Measurements from ENCODE around the gene PER1.
"Not testable (repeated sequence)": the region's sequence is repeated elsewhere in the genome, so short reads cannot be mapped to it uniquely, and the experiment has no call there.

PER1 gene

GRCh38 chr17:8175795-8176196, 23.6 kb upstream of the PER1 start:
- Mint-ChIP-seq H3K4me3 (peak overlapping the region; percentile 95 to 96), H3K27me3 (no peaks in the 10 kb centered on the region), H3K27ac (peak overlapping the region; percentile 95 to 96), H3K9me3 (no peaks in the 10 kb centered on the region), H3K4me1 (peaks cover 56% of the 10 kb centered on the region)
- DNase-seq, result no peak
- ATAC-seq, result peak; percentile 10

DNA sequence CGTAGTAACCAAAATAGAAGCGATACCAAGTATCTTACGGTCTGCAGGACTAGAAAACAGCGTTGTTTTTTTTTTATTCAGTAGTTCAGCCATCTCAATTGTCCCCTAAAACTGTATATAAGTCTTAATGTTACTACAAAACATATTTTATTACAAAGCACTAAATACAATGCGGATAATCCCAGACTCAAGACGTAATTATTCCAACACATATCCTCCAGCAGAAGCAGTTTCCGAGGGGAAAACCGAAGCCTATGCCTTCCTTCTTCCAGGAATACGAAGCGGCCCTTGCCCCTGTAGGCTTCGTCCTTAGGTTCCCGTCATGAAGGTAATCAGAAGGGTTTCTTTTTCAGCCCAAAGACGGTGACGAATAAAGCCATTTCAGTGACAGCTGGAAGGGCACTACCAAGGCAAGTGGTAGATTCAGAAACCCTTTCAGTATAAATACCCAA, 21.7 kb upstream of the PER1 start:
- H3K9me3 Mint-ChIP-seq, result no peaks in the 10 kb centered on the region
- peak overlapping the region; percentile 91 to 95 for H3K4me3 Mint-ChIP-seq
- ATAC-seq (no peak), DNase-seq (no peak)
- H3K27me3 Mint-ChIP-seq, result no peaks in the 10 kb centered on the region
- H3K27ac Mint-ChIP-seq, result peak overlapping the region; percentile 100
- H3K4me1 Mint-ChIP-seq, result peaks cover 56% of the 10 kb centered on the region

DNA sequence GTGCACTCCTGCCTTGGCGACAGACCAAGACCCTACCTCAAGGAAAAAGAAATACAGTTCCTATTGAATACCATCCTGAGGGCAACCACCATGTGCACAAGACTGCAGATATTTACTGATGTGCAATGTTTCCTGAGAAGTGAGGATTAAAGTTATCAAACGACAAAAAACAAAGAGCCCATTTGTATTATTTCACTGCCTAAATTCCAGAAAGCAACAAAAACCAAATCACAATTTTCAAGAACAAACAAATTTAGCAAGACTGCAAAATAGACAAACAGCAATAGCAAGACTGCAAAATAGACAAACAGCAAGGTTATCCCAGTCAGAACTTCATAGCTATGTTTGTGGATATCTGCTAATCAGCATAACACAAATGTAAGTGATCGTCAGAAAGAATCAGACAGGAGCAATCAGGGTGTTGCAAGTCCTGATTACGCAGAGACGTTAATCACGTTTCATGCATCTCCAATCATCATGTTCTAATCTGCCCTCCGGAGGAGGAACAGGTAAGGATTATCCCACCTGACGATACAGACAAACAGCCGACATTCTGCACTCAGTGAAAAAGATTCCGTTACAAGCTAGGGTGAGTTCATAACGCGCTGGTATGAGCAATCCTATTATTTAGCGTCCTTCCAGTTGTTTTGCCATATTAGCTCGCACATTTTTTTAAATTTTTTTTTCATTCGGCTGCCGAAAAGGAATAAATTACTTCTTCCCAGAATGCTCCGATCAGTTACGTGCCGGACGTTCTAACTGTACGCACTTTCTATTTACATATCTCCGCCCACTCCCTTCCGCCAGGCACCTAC, 21.1 kb upstream of the PER1 start:
- H3K27me3 Mint-ChIP-seq, result no peaks in the 10 kb centered on the region
- H3K27ac Mint-ChIP-seq, result peak overlapping the region; percentile 100
- peaks cover 56% of the 10 kb centered on the region for H3K4me1 Mint-ChIP-seq
- H3K9me3 Mint-ChIP-seq, result no peaks in the 10 kb centered on the region
- H3K4me3 Mint-ChIP-seq, result peak overlapping the region; percentile 91 to 95
- ATAC-seq, result peak; percentile 88
- DNase-seq, result peak; percentile 85 to 86

- H3K27ac Mint-ChIP-seq, ATAC-seq, H3K27me3 Mint-ChIP-seq, H3K4me3 Mint-ChIP-seq, DNase-seq, H3K9me3 Mint-ChIP-seq: not testable (repeated sequence)
- peaks cover 48% of the 10 kb centered on the region for H3K4me1 Mint-ChIP-seq
Observed at GRCh38 chr17:8170186-8170585, 18.0 kb upstream of the PER1 start.

DNA sequence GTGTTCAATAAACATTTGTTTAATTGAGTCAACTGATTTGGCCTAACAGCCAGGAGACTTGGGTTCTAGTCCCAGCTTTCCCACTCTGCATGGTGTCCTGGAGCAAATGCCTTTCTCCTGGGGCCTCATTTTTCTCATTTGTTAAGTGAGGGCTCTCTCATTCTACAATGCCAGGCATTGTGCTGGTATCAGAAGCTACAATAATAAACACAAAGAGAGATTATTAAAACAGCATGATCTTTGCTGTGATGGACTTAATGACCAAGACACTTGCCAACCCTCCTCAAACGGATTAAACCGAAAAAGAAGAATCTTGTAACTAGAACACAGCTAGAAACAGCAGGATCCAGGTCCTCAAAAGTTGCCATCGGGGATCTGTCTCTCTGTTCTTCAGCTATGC, 15.3 kb upstream of the PER1 start:
- Mint-ChIP-seq H3K4me3 (no peak overlapping the region), H3K27me3 (no peaks in the 10 kb centered on the region), H3K27ac (no peak overlapping the region), H3K4me1 (peaks cover 52% of the 10 kb centered on the region), H3K9me3 (no peaks in the 10 kb centered on the region)
- DNase-seq (no peak), ATAC-seq (no peak)

DNA sequence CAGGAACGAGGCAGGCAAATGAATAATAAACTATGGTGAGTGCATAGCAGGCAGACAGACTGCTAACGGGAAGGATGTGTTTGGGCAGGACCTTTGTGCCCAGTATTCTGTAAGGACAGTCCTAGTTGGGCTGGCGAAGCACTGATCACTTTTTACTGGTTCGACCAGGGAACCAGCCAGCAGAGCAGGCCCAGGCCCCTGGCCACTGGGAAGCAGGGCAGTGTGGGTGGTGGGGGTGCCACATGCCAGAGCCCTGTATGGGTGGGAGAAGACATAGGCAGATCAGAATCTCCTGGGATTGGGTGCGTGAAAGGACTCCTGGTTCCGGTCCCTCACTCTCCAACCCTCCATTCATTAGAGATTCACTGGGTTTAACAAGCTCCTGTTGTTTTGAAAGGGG, 14.5 kb upstream of the PER1 start:
- H3K4me1 Mint-ChIP-seq, result peaks cover 47% of the 10 kb centered on the region
- H3K27me3 Mint-ChIP-seq, result no peaks in the 10 kb centered on the region
- ATAC-seq (no peak), DNase-seq (no peak)
- no peak overlapping the region for H3K4me3 Mint-ChIP-seq
- H3K9me3 Mint-ChIP-seq, result no peaks in the 10 kb centered on the region
- H3K27ac Mint-ChIP-seq, result peak overlapping the region in 1 of 2 donors; percentile 34

GRCh38 chr17:8164815-8165131, 12.6 kb upstream of the PER1 start:
- Mint-ChIP-seq H3K27ac (peak overlapping the region; percentile 94 to 99), H3K27me3 (no peaks in the 10 kb centered on the region), H3K4me3 (peak overlapping the region; percentile 87 to 96), H3K4me1 (peaks cover 57% of the 10 kb centered on the region), H3K9me3 (no peaks in the 10 kb centered on the region)
- ATAC-seq, result peak; percentile 49
- DNase-seq, result no peak

DNA sequence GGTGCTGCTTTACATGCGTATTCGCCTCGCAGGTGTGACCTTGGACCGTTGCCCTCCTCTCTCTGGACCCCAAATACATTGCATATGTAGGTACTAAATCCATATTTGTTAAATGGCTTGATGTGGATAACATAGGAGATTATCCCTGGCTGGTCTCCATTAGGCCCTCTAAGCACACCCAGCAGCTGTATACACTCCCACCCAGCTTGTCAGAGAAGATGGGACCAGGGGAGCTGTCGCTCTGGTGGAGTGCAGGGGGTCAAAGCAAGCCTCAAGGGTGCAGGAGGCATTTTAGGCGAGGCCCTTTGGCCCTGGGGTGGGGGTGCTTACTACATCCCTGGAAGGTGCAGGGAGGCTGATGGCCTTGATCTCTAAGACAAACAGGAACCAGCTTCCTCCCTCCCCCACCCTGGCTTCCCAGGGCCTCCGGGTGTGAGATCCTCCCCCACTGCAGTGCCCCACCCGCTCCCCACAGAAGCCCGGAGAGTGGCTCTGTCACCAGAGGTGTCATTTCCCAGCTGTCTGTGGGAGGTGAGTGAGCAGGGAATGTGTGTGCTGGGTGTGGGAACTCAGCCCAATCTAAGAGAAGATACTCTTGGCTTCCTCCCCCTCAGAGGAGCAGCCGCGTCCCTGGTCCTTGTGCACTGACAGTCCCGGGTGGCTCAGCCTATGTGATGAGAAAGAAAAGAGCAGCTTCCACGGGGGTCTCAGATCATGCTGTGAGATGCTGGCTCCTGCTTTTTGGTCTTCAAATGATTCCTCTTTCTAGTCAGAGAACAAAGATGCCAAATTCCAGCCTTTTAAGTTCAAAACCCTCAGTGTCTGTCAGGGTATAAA, 12.0 kb upstream of the PER1 start:
- peak in 1 of 2 donors; percentile 76 for DNase-seq
- Mint-ChIP-seq H3K9me3 (no peaks in the 10 kb centered on the region), H3K4me1 (peaks cover 62% of the 10 kb centered on the region), H3K27ac (peak overlapping the region; percentile 94 to 99), H3K4me3 (peak overlapping the region; percentile 87 to 96), H3K27me3 (no peaks in the 10 kb centered on the region)
- ATAC-seq, result peak; percentile 80

DNA sequence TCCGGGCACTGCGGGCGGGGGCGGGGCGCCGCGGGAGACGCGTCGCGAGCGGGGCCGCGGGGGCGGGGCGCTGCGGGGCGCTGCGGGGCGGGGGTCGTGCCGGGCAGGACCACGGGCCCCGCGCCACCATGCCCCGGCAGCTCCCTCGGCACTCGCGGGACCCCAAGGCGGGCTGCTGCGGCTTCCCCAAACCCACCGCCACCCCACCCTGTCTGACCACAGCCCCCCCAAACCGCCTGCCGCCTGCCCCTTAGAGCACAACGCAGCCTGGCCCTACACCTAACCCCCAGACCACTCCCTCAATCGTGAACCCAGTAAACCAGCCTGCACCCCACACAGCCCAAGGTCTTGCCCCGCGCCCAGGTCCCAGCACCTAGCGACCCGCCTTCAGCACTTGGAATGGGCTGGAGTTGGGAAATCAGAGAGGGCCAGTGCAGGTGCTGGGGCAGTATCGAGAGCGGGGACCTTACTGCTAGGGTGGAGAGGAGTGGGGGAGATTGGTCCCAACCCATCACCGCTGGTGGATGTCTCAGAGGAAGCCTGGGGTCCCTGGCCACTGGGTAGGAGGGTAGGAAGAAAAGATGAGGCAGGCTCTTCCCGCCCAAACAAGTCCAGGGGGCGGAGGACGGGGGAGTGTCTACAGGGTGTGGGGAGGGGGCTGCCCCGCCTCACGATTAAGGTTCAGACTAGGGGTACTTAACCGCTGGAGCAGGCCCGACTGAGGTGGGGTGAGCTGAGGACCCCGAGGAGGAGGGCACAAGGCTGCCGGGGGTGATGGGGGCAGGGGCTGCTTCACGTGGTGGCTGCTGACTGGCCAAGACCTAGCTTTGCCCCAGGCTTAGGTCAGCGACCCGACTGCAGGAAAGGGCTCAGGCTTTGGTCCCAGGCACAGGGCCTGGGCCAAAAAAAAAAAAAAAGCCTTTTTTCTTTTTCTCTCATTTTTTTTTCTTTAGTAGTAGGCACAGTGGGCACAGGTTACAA, 11.1 kb upstream of the PER1 start:
- ATAC-seq (peak; percentile 20), DNase-seq (peak in 1 of 2 donors; percentile 35)
- peak overlapping the region; percentile 87 to 96 for H3K4me3 Mint-ChIP-seq
- H3K4me1 Mint-ChIP-seq, result peaks cover 72% of the 10 kb centered on the region
- no peaks in the 10 kb centered on the region for H3K9me3 Mint-ChIP-seq
- H3K27me3 Mint-ChIP-seq, result no peaks in the 10 kb centered on the region
- H3K27ac Mint-ChIP-seq, result peak overlapping the region; percentile 94 to 99

GRCh38 chr17:8162233-8162996, 10.2 kb upstream of the PER1 start, which contains the start of gene VAMP2:
VAMP2 (minus strand) TSS chr17:8162948; CDS start chr17:8162879, 69 bp downstream.
- Mint-ChIP-seq H3K27ac (peak within 1 kb of the TSS; percentile 94 to 99), H3K4me1 (peaks cover 72% of the 10 kb centered on the region), H3K4me3 (peak within 1 kb of the TSS; percentile 87 to 96), H3K9me3 (no peaks in the 10 kb centered on the region), H3K27me3 (no peaks in the 10 kb centered on the region)
- ATAC-seq (peak; percentile 61), DNase-seq (peak; percentile 82 to 83)

GRCh38 chr17:8161289-8162232, 9.4 kb upstream of the PER1 start:
- no peak for DNase-seq
- peak overlapping the region; percentile 85 to 87 for H3K4me3 Mint-ChIP-seq
- H3K27me3 Mint-ChIP-seq, result no peaks in the 10 kb centered on the region
- H3K9me3 Mint-ChIP-seq, result no peaks in the 10 kb centered on the region
- ATAC-seq, result no peak
- peak overlapping the region; percentile 49 to 87 for H3K27ac Mint-ChIP-seq
- peaks cover 68% of the 10 kb centered on the region for H3K4me1 Mint-ChIP-seq

DNA sequence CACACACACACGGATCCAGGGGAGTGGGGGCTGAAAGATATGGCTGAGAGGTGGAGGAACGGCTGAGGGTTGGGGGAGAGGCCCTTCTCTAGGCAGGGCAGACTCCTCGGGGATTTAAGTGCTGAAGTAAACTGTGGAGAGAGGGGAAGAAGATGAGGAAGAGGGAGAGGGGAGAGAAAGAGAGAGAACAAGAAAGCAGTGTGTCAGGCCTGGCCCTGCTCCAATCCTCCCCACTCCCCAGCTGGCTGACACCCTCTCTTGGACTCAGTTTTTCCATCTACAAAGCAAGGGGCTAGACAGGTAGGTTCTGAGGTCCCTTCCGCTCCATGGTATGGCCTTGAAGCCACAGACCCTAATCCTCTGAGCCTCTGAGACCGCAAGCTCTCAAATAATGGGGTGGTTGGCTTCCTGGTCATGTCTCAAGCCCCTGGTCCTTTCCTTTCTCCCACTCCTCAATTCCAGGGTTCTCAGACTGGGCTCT, 8.6 kb upstream of the PER1 start:
- H3K4me1 Mint-ChIP-seq, result peaks cover 65% of the 10 kb centered on the region
- peak overlapping the region; percentile 49 to 87 for H3K27ac Mint-ChIP-seq
- no peaks in the 10 kb centered on the region for H3K27me3 Mint-ChIP-seq
- ATAC-seq (no peak), DNase-seq (no peak)
- H3K9me3 Mint-ChIP-seq, result no peaks in the 10 kb centered on the region
- H3K4me3 Mint-ChIP-seq, result peak overlapping the region; percentile 85 to 87

GRCh38 chr17:8160224-8160577, 8.0 kb upstream of the PER1 start:
- Mint-ChIP-seq H3K4me1 (peaks cover 62% of the 10 kb centered on the region), H3K9me3 (no peaks in the 10 kb centered on the region), H3K4me3 (peak overlapping the region; percentile 85 to 87), H3K27ac (peak overlapping the region in 1 of 2 donors; percentile 88), H3K27me3 (no peaks in the 10 kb centered on the region)
- ATAC-seq (no peak), DNase-seq (no peak)
